GM19438 (cell line): ENCODE results near the gene CXCR5.

Experiments used
- ATAC-seq: cut with Tn5 transposase; IDR thresholded peaks from one replicate; pipeline ENCODE4 v1.9.1; 2021; ENCODE audit warnings: low read depth; ENCODE audit not compliant: unreplicated experiment

CXCR5 gene

GRCh38 chr11:118897721-118898310, 14.1 kb downstream of the CXCR5 start:
- no peak for ATAC-seq

GRCh38 chr11:118898400-118899295, 15.0 kb downstream of the CXCR5 start:
- no peak for ATAC-seq

- no peak for ATAC-seq
Measured at GRCh38 chr11:118899296-118899688, 15.6 kb downstream of the CXCR5 start.

- ATAC-seq = no peak
Measured at GRCh38 chr11:118899706-118900360, 16.1 kb downstream of the CXCR5 start.

GRCh38 chr11:118900535-118901384, 17.1 kb downstream of the CXCR5 start:
- ATAC-seq = no peak

GRCh38 chr11:118901494-118902335, 18.0 kb downstream of the CXCR5 start:
- ATAC-seq = no peak

- ATAC-seq = no peak
Measured at GRCh38 chr11:118902336-118903203, 18.9 kb downstream of the CXCR5 start.

GRCh38 chr11:118903204-118904015, 19.7 kb downstream of the CXCR5 start:
- ATAC-seq = no peak

- no peak for ATAC-seq
Measured at GRCh38 chr11:118907051-118908042, 23.7 kb downstream of the CXCR5 start.

- ATAC-seq = no peak
Measured at GRCh38 chr11:118908264-118908663, 24.6 kb downstream of the CXCR5 start.

- ATAC-seq = no peak
Measured at GRCh38 chr11:118908901-118909618, 25.4 kb downstream of the CXCR5 start.

- no peak for ATAC-seq
Measured at GRCh38 chr11:118909619-118910308, 26.1 kb downstream of the CXCR5 start.

- ATAC-seq = no peak
Measured at GRCh38 chr11:118910309-118911112, 26.8 kb downstream of the CXCR5 start.

- no peak for ATAC-seq
Measured at GRCh38 chr11:118911113-118911879, 27.6 kb downstream of the CXCR5 start.
